A549 (cell line): Measurements from ENCODE around the gene SUPT7L. TPM values are rescaled to one million over a fixed set of nuclear protein-coding genes. Genes with fewer than 3 reads are reported as not detected.

Experiments used
- ATAC-seq, 2 experiments: fragments of 200-7000 bp in 1 of 2; fragments of >200 bp in 1 of 2; cut with Nextera tagmentation in 1 of 2; cut with Tn5 transposase in 1 of 2; 3 replicates each; pipeline versions ENCODE4 v1.8.0 to v1.9.1; 2018 to 2020; ENCODE audit warnings: mild to moderate bottlenecking in 1 of 2, moderate library complexity in 1 of 2
- CTCF ChIA-PET: fragments of 300-600 bp; sonication (Branson Sonifier 250); formaldehyde crosslinking; extraction: SDS; loops from one replicate; lab custom pipeline; 2021; ENCODE audit warnings: antibody characterized with exemption, inconsistent platforms; lab: Yijun Ruan, JAX
- POLR2A ChIA-PET: fragments of 350-600 bp; formaldehyde crosslinking; extraction: SDS; loops from one replicate; lab custom pipeline; 2021; ENCODE audit warnings: antibody characterized with exemption, inconsistent platforms; lab: Yijun Ruan, JAX
- DNase-seq, 2 experiments: peaks; one replicate each; pipeline versions ENCODE4 v3.0.0 to v3.0.0-alpha.2; 2011 to 2016; ENCODE audit warnings: low read depth in 1 of 2, low spot score in 1 of 2
- FAIRE-seq: peaks from 2 replicates; lab custom pipeline; 2011; peaks lifted over from hg19 to GRCh38; lab: Jason Lieb, UNC
- H3K27ac ChIP-seq, 2 experiments: fragments of >200 bp; sonication (Bioruptor Twin); formaldehyde crosslinking; 3 replicates each; pipeline ENCODE4 v1.5.1; 2016 to 2017
- H3K4me1 ChIP-seq: fragments of >200 bp; sonication (Bioruptor Twin); formaldehyde crosslinking; 3 replicates; pipeline ENCODE4 v1.6.1; 2016
- H3K4me2 ChIP-seq: fragments of >200 bp; sonication (Bioruptor Twin); formaldehyde crosslinking; 3 replicates; pipeline ENCODE4 v1.6.1; 2016
- H3K4me3 ChIP-seq: fragments of >200 bp; sonication (Bioruptor Twin); formaldehyde crosslinking; 3 replicates; pipeline ENCODE4 v1.5.1; 2016
- H3K9me3 ChIP-seq: fragments of >200 bp; sonication (Bioruptor Twin); formaldehyde crosslinking; 3 replicates; pipeline ENCODE4 v1.6.1; 2016
- BHLHE40 ChIP-seq: IDR thresholded peaks from 2 replicates; pipeline ENCODE4 v1.6.1; 2012; ENCODE audit warnings: low read depth, low read length, inconsistent platforms
- CBX2 ChIP-seq: fragments of 200-600 bp; sonication (generic); IDR thresholded peaks from 2 replicates; pipeline ENCODE4 v1.6.1; 2016; ENCODE audit warnings: low read depth, mild to moderate bottlenecking, borderline replicate concordance
- CEBPB ChIP-seq, 2 experiments: fragments of >200 bp in 1 of 2; sonication (Bioruptor Twin) in 1 of 2; formaldehyde crosslinking in 1 of 2; IDR thresholded peaks; 2 replicates each; pipeline ENCODE4 v1.6.1; 2012 to 2016
- EHF ChIP-seq: fragments of 250-450 bp; sonication (Bioruptor Pico); IDR thresholded peaks from 2 replicates; pipeline ENCODE4 v1.5.0; 2020; ENCODE audit warnings: mild to moderate bottlenecking
- EP300 ChIP-seq, 2 experiments: fragments of >200 bp; sonication (Bioruptor Twin); formaldehyde crosslinking; IDR thresholded peaks; 2 replicates in 1 of 2; 3 replicates in 1 of 2; pipeline ENCODE4 v1.6.1; 2016 to 2017
- FOSB ChIP-seq: fragments of 250-450 bp; sonication (Bioruptor Pico); IDR thresholded peaks from 2 replicates; pipeline ENCODE4 v1.5.0; 2020; ENCODE audit warnings: mild to moderate bottlenecking, moderate library complexity
- FOXS1 ChIP-seq: fragments of 250-450 bp; sonication (Bioruptor Pico); IDR thresholded peaks from 2 replicates; pipeline ENCODE4 v1.5.0; 2020; ENCODE audit warnings: mild to moderate bottlenecking, moderate library complexity
- HDAC2 ChIP-seq: fragments of 200-600 bp; sonication (generic); IDR thresholded peaks from 2 replicates; pipeline ENCODE4 v1.6.1; 2016
- HEYL ChIP-seq: fragments of 250-450 bp; sonication (Bioruptor Pico); IDR thresholded peaks from 2 replicates; pipeline ENCODE4 v1.8.0; 2021; ENCODE audit warnings: mild to moderate bottlenecking, moderate library complexity
- HOXB5 ChIP-seq: fragments of 250-450 bp; sonication (Bioruptor Pico); IDR thresholded peaks from 2 replicates; pipeline ENCODE4 v1.5.0; 2020; ENCODE audit warnings: mild to moderate bottlenecking, moderate library complexity
- KDM1A ChIP-seq: fragments of 200-600 bp; sonication (generic); IDR thresholded peaks from 2 replicates; pipeline ENCODE4 v1.6.1; 2016; ENCODE audit warnings: low read depth, mild to moderate bottlenecking
- KDM5A ChIP-seq: fragments of 200-600 bp; sonication (generic); IDR thresholded peaks from 2 replicates; pipeline ENCODE4 v1.6.1; 2016; ENCODE audit warnings: antibody characterized with exemption, mild to moderate bottlenecking
- NFE2L2 ChIP-seq: fragments of 150-350 bp; conservative IDR thresholded peaks from 2 replicates; pipeline ENCODE4 v1.6.1; 2014; ENCODE audit warnings: low read length
- NPAS2 ChIP-seq: fragments of 250-450 bp; sonication (Bioruptor Pico); IDR thresholded peaks from 2 replicates; pipeline ENCODE4 v1.8.0; 2022; ENCODE audit warnings: mild to moderate bottlenecking, moderate library complexity, borderline replicate concordance
- NR3C1 ChIP-seq: fragments of >200 bp; sonication (Bioruptor Twin); formaldehyde crosslinking; IDR thresholded peaks from 3 replicates; pipeline ENCODE4 v1.6.1; 2017
- PHF8 ChIP-seq: fragments of 200-600 bp; sonication (generic); IDR thresholded peaks from 2 replicates; pipeline ENCODE4 v1.6.1; 2016; ENCODE audit warnings: low read depth, mild to moderate bottlenecking, antibody characterized with exemption, moderate library complexity, borderline replicate concordance
- POLR2A ChIP-seq: IDR thresholded peaks from 2 replicates; pipeline ENCODE4 v1.6.1; 2012; ENCODE audit warnings: mild to moderate bottlenecking, low read length
- RARB ChIP-seq: fragments of 250-450 bp; sonication (Bioruptor Pico); IDR thresholded peaks from 2 replicates; pipeline ENCODE4 v1.8.0; 2021; ENCODE audit warnings: mild to moderate bottlenecking, moderate library complexity
- RCOR1 ChIP-seq: fragments of 150-350 bp; IDR thresholded peaks from 2 replicates; pipeline ENCODE4 v1.6.1; 2014; ENCODE audit warnings: antibody characterized with exemption, low read length, low read depth
- RNF2 ChIP-seq: fragments of 200-600 bp; sonication (generic); IDR thresholded peaks from 2 replicates; pipeline ENCODE4 v1.6.1; 2016; ENCODE audit warnings: low read depth, mild to moderate bottlenecking, antibody characterized with exemption, moderate library complexity, borderline replicate concordance
- SMC3 ChIP-seq: fragments of >200 bp; sonication (Bioruptor Twin); formaldehyde crosslinking; IDR thresholded peaks from 3 replicates; pipeline ENCODE4 v1.6.1; 2018; ENCODE audit warnings: inconsistent platforms
- SREBF2 ChIP-seq: fragments of 450-650 bp; IDR thresholded peaks from 2 replicates; pipeline ENCODE4 v1.6.1; 2014; ENCODE audit warnings: mild to moderate bottlenecking, moderate library complexity
- ZFP36 ChIP-seq: fragments of 450-650 bp; IDR thresholded peaks from 2 replicates; pipeline ENCODE4 v1.6.1; 2014; ENCODE audit warnings: borderline replicate concordance; ENCODE audit not compliant: partially characterized antibody
- ZNF302 ChIP-seq: fragments of 250-450 bp; sonication (Bioruptor Pico); IDR thresholded peaks from 2 replicates; pipeline ENCODE4 v1.9.0; 2021; ENCODE audit warnings: inconsistent platforms, mild to moderate bottlenecking, moderate library complexity
- ZSCAN20 ChIP-seq: fragments of 250-450 bp; sonication (Bioruptor Pico); IDR thresholded peaks from 2 replicates; pipeline ENCODE4 v1.8.0; 2022; ENCODE audit warnings: mild to moderate bottlenecking, moderate library complexity
- WGBS: methylation state at CpG from one replicate; pipeline ENCODE4 v1.1.6; 2017; ENCODE audit errors: missing lambda C conversion rate; 5-methylcytosine and 5-hydroxymethylcytosine counted together
- polyA plus RNA-seq, 4 experiments: library from polyadenylated mRNA; depleted of rRNA in 3 of 4; stranded (reverse); fragments of >200 nt; fragmentation: RNase III in 1 of 4; extraction: RNeasy Plus Mini Kit Qiagen cat#74134 plus additional on column Dnase treatment in 1 of 4; gene quantifications; 2 replicates in 3 of 4; 3 replicates in 1 of 4; pipeline ENCODE4 v1.2.3, GENCODE V29; 2011 to 2017
- TF ChIP-seq, protein P1 (sequence below): fragments of >200 bp; sonication (Bioruptor Twin); formaldehyde crosslinking; IDR thresholded peaks from 2 replicates; pipeline ENCODE4 v1.6.1; 2016
- TF ChIP-seq, protein P2 (sequence below): fragments of 250-450 bp; sonication (Bioruptor Pico); IDR thresholded peaks from 2 replicates; pipeline ENCODE4 v1.5.0; 2021; ENCODE audit warnings: mild to moderate bottlenecking, moderate library complexity, borderline replicate concordance
- TF ChIP-seq, protein P3 (sequence below): IDR thresholded peaks from 2 replicates; pipeline ENCODE4 v1.6.1; 2012

The SUPT7L gene
- polyA plus RNA-seq, 2 of the 4 experiments (the other 2 are of a cell fraction) = 39.5 to 67.0 TPM

DNA sequence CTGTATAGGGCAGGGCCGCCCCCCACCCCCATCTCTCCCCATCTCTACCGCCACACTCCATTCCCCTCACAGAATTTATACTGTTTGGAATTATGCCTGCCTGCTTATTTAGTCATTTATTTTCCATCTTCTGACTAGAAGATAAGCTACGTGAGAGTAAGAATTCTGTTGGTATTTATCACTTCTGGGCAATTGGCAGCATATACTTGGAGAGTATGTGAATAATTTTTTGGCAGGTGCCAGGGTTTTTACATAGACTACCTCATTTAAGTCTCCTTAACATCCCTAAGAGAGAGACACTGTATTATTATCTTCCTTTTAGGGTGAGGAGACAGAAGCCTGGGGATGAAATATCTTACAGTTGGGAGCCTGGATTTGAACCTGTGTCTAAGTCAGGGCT, 45.3 kb upstream of the SUPT7L start:
- Histone ChIP-seq H3K4me2 (0 out of 3 replicates have a peak overlapping the region, but pooled peaks have one; percentile 4), H3K27ac (peak overlapping the region; percentile 91 to 99), H3K4me1 (peaks cover 87% of the 10 kb centered on the region), H3K9me3 (no peaks in the 10 kb centered on the region), H3K4me3 (no peak overlapping the region)
- 73% methylated on average over 3 of the region's 3 CpGs for WGBS
- ATAC-seq (no peak), FAIRE-seq (no peak), DNase-seq (no peak)
- TF ChIP-seq PHF8 = no peak
- ChIA-PET CTCF (interaction anchor here (0.5 to 7.7 kb wide), 6 partner anchors 14 to 744 kb away, joined by 3 to 167 read pairs (median 8); no protein-coding TSS in a partner anchor), POLR2A (no interaction called here)

DNA sequence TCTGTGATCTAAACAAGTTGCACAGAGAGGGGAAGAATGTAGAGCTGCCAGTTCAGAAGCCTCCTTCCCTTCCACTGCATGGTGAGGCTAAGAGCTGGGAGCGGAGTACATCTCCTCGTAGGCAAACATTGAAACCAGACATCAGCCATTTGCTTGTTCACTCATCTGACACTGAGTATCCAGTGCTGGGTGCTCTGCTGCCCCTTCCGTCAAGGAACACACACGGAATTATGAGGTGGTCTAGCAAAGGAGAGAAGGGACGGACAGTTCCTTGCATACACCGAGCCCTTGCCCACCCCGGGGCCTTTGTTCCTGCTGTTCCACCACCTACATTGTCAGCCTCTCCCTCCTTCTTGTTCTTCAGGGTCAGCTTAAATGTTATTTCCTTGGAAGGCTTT, 44.8 kb upstream of the SUPT7L start:
- POLR2A ChIA-PET = no interaction called here

DNA sequence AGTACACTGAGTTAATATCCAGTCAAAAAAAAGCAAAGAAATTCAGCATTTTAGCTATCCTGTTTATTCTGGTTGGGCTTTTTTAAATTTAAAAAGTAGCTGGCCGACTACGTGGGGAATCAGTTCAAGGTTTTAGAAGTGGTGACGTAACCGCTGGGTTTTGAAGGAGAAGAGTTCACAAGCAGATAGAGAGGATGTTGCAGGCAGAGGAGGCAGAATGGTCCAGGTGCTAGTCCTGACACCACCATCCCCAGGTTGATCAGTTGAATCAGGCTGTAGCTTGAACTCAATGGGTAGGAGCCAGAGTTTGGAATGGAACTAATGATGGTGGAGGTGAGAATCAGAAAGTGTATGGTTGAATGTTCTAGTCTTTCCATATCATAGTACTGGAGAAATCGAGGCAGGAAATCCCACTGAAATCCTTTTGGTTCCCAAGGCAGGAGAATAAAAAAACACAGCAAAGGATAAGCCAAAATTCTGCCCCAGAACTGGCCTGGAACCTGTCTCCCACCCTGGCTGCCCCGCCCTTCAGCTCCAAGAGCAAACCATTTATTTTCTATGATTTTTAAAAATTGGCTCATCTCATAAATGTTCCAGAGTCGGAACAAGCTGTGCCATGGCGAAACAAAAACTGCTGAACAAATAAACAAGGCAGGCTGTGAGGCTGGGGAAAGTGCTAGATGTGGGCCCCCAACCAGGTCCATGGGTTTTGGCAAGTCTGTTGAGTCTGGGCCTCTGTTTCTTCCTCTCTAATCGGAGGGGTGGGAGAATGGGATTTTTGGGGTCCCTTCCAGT, 44.2 kb upstream of the SUPT7L start:
- Histone ChIP-seq H3K4me2 (peak overlapping the region; percentile 9; the same call in 2 of the 3 replicates), H3K4me3 (no peak overlapping the region), H3K9me3 (no peaks in the 10 kb centered on the region), H3K27ac (peak overlapping the region; percentile 91 to 99), H3K4me1 (peaks cover 94% of the 10 kb centered on the region)
- no peak for TF ChIP-seq CBX2
- TF ChIP-seq NFE2L2 = no peak
- TF ChIP-seq BHLHE40 = no peak
- no peak for TF ChIP-seq CEBPB (IDR thresholded peaks at IDR 0.05)
- no peak for TF ChIP-seq HEYL (CRISPR knock-in tag)
- TF ChIP-seq POLR2A = no peak
- no peak for TF ChIP-seq RNF2
- TF ChIP-seq EHF = no peak
- TF ChIP-seq, protein P1, sequence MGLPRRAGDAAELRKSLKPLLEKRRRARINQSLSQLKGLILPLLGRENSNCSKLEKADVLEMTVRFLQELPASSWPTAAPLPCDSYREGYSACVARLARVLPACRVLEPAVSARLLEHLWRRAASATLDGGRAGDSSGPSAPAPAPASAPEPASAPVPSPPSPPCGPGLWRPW = no peak
- no peak for TF ChIP-seq ZNF302 (CRISPR knock-in tag)
- TF ChIP-seq KDM1A = no peak
- no peak for TF ChIP-seq ZFP36
- no peak for TF ChIP-seq HOXB5 (CRISPR knock-in tag)
- no peak for TF ChIP-seq SMC3
- no peak for TF ChIP-seq SREBF2
- no peak for TF ChIP-seq EP300 (IDR thresholded peaks at IDR 0.05)
- no peak for TF ChIP-seq KDM5A
- TF ChIP-seq FOXS1 (CRISPR knock-in tag) = no peak
- TF ChIP-seq PHF8 = no peak
- no peak for TF ChIP-seq NPAS2
- ATAC-seq (no peak), DNase-seq (no peak), FAIRE-seq (no peak)
- CTCF ChIA-PET = interaction anchor here (0.8 to 7.7 kb wide), 10 partner anchors 15 to 745 kb away, joined by 3 to 167 read pairs (median 6); no protein-coding TSS in a partner anchor
- POLR2A ChIA-PET = interaction anchor here (1.3 to 1.5 kb wide), 2 partner anchors 9 to 16 kb away, joined by 5 read pairs; no protein-coding TSS in a partner anchor
- WGBS = 92% methylated on average over 9 of the region's 9 CpGs

More for the DNA sequence above, 44.8 kb upstream of the SUPT7L start:
- Histone ChIP-seq H3K9me3 (no peaks in the 10 kb centered on the region), H3K4me2 (peak overlapping the region; percentile 4; the same call in 1 of the 3 replicates), H3K4me1 (peaks cover 91% of the 10 kb centered on the region), H3K27ac (peak overlapping the region; percentile 91 to 99), H3K4me3 (no peak overlapping the region)
- 92% methylated on average over 7 of the region's 7 CpGs for WGBS
- TF ChIP-seq NFE2L2 = no peak
- no peak for TF ChIP-seq ZNF302 (CRISPR knock-in tag)
- TF ChIP-seq RARB (CRISPR knock-in tag) = no peak
- no peak for TF ChIP-seq EP300 (IDR thresholded peaks at IDR 0.05)
- TF ChIP-seq, protein P2, sequence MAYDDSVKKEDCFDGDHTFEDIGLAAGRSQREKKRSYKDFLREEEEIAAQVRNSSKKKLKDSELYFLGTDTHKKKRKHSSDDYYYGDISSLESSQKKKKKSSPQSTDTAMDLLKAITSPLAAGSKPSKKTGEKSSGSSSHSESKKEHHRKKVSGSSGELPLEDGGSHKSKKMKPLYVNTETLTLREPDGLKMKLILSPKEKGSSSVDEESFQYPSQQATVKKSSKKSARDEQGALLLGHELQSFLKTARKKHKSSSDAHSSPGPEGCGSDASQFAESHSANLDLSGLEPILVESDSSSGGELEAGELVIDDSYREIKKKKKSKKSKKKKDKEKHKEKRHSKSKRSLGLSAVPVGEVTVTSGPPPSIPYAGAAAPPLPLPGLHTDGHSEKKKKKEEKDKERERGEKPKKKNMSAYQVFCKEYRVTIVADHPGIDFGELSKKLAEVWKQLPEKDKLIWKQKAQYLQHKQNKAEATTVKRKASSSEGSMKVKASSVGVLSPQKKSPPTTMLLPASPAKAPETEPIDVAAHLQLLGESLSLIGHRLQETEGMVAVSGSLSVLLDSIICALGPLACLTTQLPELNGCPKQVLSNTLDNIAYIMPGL (CRISPR knock-in tag) = no peak
- TF ChIP-seq, protein P3, sequence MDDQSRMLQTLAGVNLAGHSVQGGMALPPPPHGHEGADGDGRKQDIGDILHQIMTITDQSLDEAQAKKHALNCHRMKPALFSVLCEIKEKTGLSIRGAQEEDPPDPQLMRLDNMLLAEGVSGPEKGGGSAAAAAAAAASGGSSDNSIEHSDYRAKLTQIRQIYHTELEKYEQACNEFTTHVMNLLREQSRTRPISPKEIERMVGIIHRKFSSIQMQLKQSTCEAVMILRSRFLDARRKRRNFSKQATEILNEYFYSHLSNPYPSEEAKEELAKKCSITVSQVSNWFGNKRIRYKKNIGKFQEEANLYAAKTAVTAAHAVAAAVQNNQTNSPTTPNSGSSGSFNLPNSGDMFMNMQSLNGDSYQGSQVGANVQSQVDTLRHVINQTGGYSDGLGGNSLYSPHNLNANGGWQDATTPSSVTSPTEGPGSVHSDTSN = no peak
- no peak for TF ChIP-seq EHF
- TF ChIP-seq ZSCAN20 = no peak
- TF ChIP-seq FOSB (CRISPR knock-in tag) = no peak
- TF ChIP-seq RCOR1 = no peak
- TF ChIP-seq FOXS1 (CRISPR knock-in tag) = no peak
- no peak for TF ChIP-seq HDAC2
- no peak for TF ChIP-seq NR3C1
- DNase-seq (no peak), FAIRE-seq (no peak), ATAC-seq (no peak)
- CTCF ChIA-PET = interaction anchor here (0.5 to 7.7 kb wide), 6 partner anchors 14 to 745 kb away, joined by 3 to 167 read pairs (median 8); no protein-coding TSS in a partner anchor
